Measurements from ENCODE around the gene CFAP77.

Gene CFAP77

GRCh38 chr9:132457504-132458236 is 47.7 kb downstream of the CFAP77 start:
- DNase-seq: no peak

DNA sequence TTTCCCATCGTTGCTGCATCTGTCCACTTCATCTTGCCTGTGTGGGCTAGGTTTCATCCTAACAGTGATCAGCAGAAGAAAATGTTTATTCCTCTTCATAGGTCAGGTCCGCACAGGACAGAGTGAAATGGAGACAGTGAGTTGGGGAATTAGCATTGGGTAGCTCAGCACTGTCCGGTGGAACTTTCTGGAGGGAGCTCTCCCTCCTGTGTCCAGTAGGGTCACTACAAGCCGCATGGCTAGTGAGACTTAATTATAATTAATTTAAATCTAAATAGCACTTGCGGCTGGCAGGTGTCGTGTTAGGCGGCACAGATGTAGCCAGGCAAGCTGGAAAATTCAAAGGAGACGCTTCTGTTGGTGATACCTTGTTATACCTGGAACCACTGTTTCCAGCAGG is 48.4 kb downstream of the CFAP77 start:
- DNase-seq: no peak

- no peak for DNase-seq
Measured at GRCh38 chr9:132459661-132460060, 49.6 kb downstream of the CFAP77 start.

DNA sequence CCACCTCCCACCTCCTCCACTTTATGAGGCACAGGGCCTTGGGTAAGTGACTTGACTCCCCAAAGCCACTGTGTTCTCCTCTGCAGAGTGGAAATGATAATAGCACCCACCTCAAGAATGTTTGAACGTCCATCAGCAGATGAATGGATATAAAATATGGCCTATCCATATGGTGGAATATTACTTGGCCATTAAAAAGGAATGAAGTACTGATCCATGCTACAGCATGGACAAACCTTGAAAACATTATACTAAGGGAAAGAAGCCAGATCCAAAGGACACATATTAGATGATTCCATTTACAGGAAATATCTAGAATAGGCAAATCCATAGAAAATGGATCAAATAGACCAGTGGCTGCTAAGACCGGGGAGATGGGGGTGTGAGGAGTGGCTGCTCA is 50.2 kb downstream of the CFAP77 start:
- DNase-seq: no peak

DNA sequence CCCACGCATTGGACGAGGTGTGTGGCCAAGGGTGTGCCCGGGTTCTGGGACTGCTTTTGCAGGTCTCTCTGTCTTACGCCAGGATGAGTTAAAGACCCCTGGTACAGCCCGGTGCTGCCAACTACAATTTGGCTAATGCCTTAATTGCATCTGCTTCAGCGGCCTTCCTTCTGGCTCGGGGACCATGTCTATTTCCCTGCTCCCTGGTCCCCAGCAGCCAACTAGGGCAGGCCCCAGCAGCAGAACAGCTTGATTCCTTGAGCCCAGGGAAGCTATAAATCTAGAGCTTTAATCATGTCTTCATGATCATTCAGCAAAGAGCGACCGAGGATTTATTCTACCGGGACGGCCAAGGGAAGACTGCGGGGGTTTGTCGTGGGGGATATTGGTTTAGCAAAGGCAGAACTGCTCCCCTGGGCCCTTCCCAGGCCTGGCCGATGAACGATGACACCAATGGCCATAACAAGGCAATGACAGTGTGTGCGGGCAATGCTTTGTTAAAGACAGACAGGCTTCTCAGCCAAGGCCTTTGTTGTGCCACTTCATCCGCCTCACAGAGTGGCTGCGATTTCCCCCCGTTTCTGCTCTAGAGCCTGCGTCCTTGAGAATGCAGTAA is 51.4 kb downstream of the CFAP77 start:
- DNase-seq: no peak

- no peak for DNase-seq
Measured at GRCh38 chr9:132461971-132462370, 52.0 kb downstream of the CFAP77 start.

DNA sequence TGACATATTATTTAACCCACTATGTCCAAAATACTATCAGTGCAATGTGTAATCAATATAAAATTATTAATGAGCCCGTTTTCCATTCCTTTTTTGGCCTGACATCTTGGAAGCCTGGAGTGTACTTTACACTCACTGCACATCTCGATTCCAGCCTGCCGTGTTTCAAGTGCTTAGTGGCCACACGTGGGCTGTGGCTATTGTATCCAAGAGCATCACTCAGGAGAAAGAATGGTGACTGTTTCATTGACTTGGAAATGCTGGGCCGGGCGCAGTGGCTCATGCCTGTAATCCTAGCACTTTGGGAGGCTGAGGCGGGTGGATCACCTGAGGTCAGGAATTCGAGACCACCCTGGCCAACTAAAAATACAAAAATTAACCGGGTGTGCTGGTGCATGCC is 54.5 kb downstream of the CFAP77 start:
- DNase-seq: no peak

DNA sequence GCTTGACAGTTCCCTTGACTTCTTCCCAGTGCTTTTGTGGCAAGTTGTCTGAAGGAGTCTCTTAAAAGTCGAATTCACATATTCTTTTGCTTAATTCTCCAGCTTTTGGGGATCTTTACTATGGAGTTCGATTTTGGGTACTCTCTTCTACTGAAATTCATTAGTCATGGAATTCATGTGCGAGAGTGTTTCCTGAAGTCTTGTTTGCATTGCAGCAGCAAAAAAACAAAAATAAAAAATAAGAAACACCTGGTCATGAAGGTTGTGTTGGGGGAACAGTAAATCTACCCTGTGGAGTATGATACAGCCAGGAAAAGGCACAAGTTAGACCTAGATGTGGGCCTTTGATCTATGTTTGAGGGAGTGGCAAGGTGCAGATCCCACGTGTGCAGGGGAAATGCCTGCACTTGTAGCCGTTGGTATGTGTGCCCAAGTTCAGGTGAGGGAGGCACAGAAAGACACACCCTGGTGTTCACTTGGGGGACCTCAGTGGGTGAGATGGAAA is 55.2 kb downstream of the CFAP77 start:
- no peak for DNase-seq

- no peak for DNase-seq
Measured at GRCh38 chr9:132472199-132472598, 62.2 kb downstream of the CFAP77 start.

- DNase-seq: no peak
Measured at GRCh38 chr9:132472599-132472998, 62.6 kb downstream of the CFAP77 start.

DNA sequence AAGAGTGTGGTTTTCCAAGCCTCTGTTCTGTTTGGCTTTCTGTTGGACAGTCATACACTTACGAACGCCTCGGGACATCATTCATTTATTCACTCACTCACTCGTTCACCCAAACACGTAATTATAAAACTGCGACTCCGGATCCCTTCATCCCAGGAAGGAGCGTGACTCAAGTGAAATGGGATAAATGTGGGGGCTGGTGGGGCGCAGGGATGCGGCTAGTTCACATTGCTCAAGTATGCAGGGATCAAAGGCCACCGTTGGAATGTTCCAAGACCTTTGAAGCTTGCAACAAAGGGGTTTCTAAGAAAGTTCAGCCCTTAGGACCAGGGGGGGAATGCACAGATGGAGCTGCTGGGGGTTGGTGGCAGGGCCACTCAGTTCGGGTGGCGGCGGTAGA is 64.2 kb downstream of the CFAP77 start:
- DNase-seq: no peak

DNA sequence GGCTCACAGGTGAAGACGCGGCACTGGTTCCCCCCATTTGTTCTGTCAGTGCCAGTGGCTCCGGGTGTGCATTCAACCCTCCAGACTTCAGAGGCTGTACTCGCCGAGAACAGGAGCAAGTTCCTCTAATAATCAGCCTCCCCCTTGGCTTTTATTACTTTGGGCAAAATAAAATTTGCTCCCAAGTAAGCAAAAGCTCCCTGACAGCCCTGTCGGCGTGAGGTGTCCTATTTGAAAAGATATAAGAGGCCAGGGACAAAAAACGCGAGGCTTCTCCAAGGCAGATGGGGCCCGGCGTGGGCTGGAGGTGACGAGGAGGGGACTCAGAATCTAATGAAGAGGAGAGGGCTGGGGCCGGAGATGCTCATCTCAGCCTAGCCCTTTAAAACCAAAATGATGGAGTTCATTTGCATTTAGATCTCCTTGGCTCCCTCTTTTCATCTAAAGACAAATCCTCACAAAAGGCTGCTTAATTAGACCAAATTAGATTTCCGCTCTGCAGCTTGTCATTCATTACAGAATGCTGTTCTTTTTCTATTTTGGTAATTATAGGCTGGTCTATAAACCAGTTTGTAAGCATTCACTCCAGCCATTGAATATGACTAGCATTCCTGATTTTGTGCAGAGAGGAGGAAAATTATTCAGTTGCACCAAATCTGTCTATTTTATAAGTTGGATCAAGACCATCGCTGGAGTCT is 68.5 kb downstream of the CFAP77 start:
- DNase-seq: no peak

GRCh38 chr9:132479733-132480132 is 69.7 kb downstream of the CFAP77 start:
- no peak for DNase-seq

- DNase-seq: no peak
Measured at GRCh38 chr9:132481053-132481849, 71.2 kb downstream of the CFAP77 start.

DNA sequence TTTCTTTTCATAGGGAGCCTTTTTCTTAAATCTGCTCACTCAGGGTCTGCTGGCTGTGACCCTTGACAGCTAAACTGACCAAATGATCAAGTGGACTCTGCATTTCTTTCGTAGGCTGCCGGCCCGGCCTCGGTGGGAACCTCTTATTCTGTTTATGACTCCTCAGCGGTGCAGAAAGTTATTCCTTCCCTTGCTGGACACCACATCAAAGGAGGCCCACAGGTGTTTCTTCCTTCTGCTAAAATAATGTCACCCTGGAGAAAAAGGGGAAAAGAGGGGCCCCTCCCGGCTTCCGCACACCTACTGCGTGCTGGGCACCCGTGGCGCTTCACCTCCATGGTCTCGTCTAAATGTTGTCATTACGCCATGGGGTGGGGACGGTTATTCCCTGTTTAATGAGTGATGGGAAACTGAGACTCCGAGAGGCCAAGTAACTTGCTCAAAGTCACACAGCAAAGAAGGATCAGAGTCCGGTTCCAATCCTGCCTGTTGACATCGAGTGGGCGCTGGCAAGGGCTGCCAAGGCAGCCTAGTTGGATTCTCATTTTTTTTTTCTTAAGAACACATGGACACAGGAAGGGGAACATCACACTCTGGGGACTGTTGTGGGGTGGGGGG is 72.3 kb downstream of the CFAP77 start:
- no peak for DNase-seq

DNA sequence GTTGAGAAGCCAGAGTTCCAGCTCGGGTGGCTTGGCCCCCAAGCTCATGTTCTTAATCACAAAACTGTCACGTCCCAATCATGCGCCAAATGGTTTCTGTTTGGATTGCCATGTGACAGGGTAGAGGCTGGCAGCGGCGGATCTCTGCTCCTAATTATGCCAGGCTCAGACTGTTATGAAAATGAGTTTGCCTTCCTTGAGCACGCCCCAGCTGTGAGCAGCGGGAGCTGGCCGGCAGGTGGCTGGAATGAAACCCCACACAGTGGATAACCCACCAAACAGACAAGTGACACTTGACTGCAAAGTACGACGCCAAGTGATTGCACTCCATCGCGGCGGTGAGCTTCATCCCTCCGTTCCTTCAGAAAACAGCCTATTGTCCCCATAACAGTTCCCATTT is 75.4 kb downstream of the CFAP77 start:
- no peak for DNase-seq

GRCh38 chr9:132486706-132487350 is 76.8 kb downstream of the CFAP77 start:
- DNase-seq: no peak

DNA sequence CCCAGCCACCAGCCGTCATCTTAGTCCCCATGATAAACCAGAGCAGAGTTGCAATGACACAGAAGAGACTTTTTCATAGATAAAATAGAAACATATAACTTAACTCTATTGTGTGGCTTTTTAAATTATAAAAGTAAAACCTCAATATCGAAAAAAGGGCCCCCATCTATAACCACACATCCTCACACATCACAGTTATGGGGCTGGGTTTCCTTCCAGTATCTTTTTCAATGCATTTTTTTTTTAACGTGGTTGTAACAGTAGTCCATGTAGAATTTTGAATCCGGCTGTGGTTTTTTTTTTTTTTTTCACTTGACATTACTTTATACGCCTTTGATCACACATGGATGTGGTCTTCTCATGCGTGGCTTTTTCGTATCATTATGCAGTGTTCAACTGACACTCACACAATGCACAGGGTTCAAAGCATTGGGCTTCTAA is 77.4 kb downstream of the CFAP77 start:
- DNase-seq: no peak

DNA sequence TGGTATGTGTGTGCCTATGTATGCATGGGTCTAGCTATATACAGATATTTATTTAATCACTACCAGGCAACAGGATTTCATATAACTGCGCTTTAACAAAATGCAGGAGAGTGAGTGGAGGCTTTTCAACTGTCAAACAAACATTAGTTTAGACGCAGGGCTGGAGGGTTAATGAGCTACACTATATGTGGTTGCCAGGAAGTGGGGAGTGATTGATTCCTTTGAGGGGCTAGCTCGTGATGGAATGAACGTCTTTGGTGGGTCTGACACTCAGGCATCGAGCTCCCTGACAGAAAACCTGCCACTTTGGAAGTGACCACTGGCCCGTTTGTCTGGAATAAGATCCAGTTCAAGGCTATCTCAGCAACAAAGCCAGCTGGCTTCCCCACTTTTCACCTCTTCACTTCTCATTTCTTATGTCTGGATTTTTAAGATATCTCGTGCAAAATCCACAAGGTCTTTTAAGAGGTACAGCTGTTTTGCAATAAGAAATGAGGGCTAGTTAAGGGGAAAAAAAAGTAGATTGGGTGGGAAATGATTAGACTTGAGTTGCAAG is 78.0 kb downstream of the CFAP77 start:
- DNase-seq: no peak

DNA sequence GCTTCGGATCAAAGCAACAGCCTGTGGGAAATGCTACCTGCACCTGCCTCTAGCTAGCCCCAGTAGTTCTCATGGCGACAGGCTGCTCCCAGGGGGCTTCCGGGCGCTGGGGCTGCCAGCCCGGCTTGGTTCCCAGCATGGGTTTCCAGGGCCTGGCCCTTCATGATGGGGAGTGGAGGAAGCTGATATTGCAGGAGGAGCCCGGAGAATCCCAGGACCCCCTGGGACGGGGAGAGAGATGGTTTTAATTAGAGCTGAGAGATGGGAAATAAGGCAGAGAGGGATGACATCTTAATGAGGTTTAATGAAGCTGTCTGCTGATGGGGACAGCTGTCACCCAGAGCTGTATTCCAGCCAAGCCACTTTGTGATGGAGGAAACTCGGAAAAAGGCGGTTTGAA is 78.6 kb downstream of the CFAP77 start:
- no peak for DNase-seq

- no peak for DNase-seq
Measured at GRCh38 chr9:132489536-132489935, 79.5 kb downstream of the CFAP77 start.

GRCh38 chr9:132494857-132495256 is 84.8 kb downstream of the CFAP77 start:
- DNase-seq: no peak

Data from 8988T (cell line).